Fibroblast of the aortic adventitia (primary cell): ENCODE data around the gene PALS1. TPM values are rescaled to one million over a fixed set of nuclear protein-coding genes. Genes with fewer than 3 reads are reported as not detected.

Experiments used
- DNase-seq: peaks from one replicate; pipeline ENCODE4 v3.0.0-alpha.2; 2010; ENCODE audit warnings: low read depth
- H3K4me3 ChIP-seq: 2 replicates; pipeline ENCODE4 v1.5.1; 2011; ENCODE audit warnings: low read depth, mild to moderate bottlenecking, control low read depth, low read length, moderate library complexity
- total RNA-seq: library from RNA; depleted of rRNA; stranded (reverse); fragments of >200 nt; gene quantifications from 2 replicates; pipeline ENCODE4 v1.2.3, GENCODE V29; 2012; ENCODE audit warnings: low replicate concordance
- TF ChIP-seq, protein P1 (sequence below): IDR thresholded peaks from 2 replicates; pipeline ENCODE4 v1.5.1; 2011; ENCODE audit warnings: mild to moderate bottlenecking, low read length, control low read depth, inconsistent platforms; ENCODE audit not compliant: insufficient read depth

PALS1 gene
- total RNA-seq, 1 donor, result 23.6 TPM

DNA sequence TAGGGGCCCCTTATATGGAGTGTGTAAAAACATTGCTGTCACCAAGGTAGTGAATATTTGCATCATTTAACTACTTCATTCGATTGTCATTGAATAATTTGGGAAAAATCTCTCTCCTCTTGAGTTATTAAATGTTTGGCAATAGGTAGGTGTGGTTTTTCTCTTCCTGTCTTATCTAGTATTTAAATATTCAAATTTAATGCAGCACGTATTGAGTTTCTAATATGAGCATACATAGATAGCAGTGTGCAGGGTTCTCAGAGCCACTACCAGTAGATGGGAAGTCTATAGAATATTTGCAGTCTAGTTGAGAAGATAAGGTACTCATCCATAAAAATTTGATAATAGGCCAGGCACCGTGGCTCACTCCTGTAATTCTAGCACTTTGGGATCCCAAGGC lies 16.7 kb downstream of the PALS1 start:
- no peak overlapping the region for H3K4me3 ChIP-seq
- TF ChIP-seq, protein P1, sequence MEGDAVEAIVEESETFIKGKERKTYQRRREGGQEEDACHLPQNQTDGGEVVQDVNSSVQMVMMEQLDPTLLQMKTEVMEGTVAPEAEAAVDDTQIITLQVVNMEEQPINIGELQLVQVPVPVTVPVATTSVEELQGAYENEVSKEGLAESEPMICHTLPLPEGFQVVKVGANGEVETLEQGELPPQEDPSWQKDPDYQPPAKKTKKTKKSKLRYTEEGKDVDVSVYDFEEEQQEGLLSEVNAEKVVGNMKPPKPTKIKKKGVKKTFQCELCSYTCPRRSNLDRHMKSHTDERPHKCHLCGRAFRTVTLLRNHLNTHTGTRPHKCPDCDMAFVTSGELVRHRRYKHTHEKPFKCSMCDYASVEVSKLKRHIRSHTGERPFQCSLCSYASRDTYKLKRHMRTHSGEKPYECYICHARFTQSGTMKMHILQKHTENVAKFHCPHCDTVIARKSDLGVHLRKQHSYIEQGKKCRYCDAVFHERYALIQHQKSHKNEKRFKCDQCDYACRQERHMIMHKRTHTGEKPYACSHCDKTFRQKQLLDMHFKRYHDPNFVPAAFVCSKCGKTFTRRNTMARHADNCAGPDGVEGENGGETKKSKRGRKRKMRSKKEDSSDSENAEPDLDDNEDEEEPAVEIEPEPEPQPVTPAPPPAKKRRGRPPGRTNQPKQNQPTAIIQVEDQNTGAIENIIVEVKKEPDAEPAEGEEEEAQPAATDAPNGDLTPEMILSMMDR, result no peak
- DNase-seq, result no peak

DNA sequence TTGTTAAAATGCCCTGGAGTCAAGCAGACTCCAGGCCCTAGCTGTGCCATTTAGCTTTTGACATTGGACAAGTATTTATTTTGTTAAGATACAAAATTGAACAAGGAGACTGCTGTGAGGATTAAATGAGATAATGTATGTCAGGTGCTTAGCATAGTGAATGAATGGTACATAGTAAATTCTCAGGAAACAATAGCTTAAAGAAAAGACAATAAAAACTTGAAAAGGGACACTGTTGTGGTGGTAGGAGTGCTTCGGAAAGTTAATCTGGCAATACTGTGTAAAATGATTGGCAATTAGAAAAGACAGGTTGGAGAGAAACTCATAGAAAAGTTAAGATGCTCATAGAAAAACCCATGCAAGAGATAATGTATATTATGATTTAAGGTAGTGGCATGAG lies 19.7 kb downstream of the PALS1 start:
- H3K4me3 ChIP-seq, result no peak overlapping the region
- TF ChIP-seq, protein P1, result no peak

DNA sequence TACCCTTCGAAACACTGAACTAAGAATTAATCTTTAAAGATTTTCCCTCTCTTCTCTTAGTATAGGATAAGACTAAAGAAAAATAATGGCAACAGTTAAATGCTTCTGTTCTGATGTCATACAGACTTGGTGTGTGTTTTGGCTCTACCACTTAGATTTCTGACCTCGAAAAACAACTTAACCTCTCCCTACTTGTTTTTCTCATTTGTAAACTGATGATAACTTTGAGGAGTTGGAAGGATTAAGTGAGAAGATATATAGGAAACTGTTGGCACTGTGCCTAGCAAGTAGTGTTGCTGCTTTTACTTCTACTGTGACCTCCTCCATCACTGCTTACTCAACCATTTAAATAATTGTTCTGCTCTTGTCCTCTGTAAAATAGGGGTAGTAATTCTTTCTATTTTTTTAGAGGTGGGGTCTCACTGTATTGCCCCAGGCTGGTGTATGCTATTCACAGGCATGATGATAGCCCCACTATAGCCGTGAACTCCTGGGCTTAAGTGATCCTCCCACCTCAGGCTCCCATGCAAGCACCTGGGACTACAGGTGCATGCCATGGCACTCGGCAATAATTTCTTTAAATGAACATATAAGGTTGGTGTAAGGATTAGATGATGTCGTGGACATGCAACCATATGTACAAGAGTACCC lies 22.4 kb downstream of the PALS1 start:
- peak; percentile 72 for DNase-seq
- TF ChIP-seq, protein P1, result no peak
- no peak overlapping the region for H3K4me3 ChIP-seq

More for the DNA sequence above, 19.7 kb downstream of the PALS1 start:
- no peak for DNase-seq

DNA sequence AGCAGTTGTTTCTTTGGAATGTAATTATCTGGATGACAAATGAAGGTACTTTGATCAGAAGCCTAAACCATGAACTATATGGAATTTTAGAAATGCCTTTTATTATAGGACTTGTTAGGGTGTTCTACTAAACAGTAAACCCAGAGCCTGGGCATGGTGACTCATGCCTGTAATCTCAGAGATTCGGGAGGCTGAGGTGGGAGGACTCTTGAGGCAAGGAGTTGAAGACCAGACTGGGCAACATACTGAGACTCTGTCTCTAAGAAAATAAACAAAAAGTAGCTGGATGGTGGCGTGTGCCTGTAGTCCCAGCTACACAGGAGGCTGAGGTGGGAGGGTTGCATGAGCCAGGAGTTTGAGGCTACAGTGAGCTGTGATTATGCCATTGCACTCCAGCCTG lies 23.9 kb downstream of the PALS1 start:
- DNase-seq, result peak; percentile 63
- no peak overlapping the region for H3K4me3 ChIP-seq
- TF ChIP-seq, protein P1, result no peak

DNA sequence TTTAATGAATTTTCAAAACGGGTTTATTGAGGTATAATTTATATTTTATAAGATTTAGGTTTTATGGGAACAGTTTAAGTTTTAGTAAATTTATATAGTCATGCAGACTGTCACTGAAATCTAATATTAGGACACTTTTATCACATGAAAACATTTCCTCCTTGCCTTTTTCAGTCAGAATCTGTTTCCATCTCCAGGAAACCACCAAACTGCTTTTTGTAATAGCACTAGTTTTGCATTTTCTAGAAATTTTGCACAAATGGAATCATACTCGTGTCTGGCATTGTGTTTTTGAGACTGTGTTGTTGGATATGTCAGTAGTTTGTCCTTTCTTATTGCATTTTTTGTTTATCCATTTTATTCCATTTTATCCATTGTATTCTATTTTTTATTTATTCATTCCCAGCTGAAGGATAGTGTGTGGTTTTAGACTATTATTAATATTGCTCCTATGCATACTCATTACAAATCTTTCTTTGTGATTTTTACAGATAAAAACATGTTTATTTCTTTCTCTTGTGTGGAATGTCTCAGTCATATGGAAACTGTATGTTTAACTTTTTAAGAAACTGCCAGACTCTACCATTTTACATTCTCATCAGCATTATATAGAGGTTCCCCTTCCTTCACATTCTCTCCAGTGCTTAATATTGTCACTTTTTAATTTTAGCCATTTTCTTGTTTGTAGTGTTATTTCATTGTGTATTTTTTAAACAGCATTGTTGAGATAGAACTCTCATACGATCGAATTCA lies 26.5 kb downstream of the PALS1 start:
- no peak for DNase-seq
- H3K4me3 ChIP-seq, result peak overlapping the region; percentile 49
- TF ChIP-seq, protein P1, result no peak

DNA sequence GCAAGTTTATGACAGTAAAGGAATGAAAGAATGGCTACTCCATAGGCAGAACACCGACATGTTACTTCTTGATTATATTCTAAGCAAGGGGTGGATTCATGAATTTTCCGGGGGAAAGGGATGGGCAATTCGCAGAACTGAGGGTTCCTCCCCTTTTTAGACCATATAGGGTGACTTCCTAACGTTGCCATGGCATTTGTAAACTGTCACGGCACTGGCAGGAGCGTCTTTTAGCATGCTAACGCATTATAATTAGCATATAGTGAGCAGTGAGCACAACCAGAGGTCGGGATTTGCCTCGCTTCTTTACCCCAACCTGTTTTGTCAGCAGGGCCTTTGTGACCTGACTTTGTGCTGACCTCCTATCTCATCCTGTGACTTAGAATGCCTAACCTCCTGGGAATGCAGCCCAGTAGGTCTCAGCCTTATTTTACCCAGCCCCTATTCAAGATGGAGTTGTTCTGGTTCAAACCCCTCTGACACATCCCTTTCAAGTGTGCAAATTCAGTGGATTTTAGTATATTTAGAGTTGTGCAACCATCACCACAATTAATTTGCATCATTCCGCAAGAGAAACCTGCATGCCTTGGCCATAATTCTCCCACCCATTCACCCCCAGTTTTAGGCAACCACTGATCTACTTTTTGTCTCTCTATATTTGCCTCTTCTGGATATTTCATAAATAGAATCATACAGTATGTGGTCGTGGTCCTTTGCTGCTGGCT lies 27.4 kb downstream of the PALS1 start:
- peak overlapping the region; percentile 49 for H3K4me3 ChIP-seq
- TF ChIP-seq, protein P1, result no peak

More for the DNA sequence above, 27.4 kb downstream of the PALS1 start:
- no peak for DNase-seq
